Measurements from ENCODE around the gene ENTR1.
"Not testable (repeated sequence)": the region's sequence is repeated elsewhere in the genome, so short reads cannot be mapped to it uniquely, and the experiment has no call there.

ENTR1 gene

DNA sequence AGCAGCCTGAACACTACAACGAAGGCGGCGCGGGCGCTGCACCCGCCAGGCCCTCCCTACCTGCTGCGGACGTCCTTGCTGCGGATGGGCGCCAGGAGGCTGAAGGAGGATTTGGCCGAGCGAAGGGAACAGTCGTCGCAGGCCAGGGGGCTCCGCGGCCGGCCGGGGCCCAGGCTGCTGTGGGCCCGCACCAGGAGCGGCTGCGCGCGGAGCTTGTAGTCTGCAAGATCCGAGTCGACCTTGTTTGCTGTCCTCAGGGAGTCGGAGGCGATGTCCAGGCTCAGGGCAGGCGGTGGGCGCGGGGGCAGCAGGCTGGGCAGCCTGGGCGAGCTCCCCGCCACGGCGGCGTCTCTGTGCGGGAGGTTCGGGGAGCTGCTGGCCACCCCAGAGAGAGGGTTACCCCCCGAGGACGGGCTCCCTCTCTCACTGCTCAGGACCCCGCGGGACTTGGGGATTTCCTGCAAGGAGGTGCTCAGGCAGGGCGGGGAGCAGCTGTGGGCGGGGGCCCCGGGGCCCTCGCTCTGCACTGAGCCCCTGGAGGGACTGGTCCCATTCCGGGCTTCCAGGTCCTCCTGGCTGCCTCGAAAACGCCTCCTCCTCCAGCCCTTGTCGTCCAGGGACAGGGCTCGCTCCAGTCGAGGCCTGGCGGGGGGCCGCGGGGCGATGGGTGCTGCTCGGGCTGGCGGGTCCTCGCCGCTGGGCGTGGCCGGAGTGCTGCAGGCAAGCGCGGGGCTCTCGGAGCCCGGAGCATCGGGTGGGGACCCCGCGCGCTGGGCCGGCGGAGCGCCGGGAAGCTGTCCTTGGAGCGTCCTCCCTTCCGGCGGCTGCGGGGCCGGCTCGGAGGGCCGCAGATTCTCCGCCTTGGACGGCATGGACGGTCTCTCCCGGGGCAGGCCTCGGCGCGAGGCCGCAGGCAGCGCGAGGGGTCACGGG, 28.4 kb upstream of the ENTR1 start:
- DNase-seq (ENCODE audit: low spot score), result peak; percentile 75

- DNase-seq (ENCODE audit: low spot score), result no peak
Measured at GRCh38 chr9:136437839-136438547, 27.6 kb upstream of the ENTR1 start.

DNA sequence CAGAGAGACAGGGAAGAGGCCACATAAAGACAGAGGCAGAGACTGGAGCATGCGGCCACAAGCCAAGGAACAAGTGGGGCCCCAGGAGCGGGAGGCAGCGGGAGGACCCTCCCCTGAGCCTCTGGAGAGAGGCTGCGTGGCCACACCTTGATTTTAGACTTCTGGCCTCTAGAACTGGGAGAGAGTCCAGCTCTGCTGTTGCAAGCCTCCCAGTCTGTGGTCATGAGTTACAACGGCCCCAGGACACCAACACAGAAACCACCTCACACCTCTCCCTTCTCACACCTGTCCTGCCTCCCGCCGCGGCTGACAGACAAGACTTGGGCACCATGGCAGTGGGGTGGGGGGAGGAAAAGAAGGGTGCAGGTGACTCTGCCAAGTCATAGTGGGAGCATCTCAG, 27.0 kb upstream of the ENTR1 start:
- no peak for DNase-seq (ENCODE audit: low spot score)

- DNase-seq (ENCODE audit: low spot score), result no peak
Measured at GRCh38 chr9:136436055-136436634, 25.7 kb upstream of the ENTR1 start.

- DNase-seq (ENCODE audit: low spot score), result no peak
Measured at GRCh38 chr9:136434580-136435169, 24.3 kb upstream of the ENTR1 start.

DNA sequence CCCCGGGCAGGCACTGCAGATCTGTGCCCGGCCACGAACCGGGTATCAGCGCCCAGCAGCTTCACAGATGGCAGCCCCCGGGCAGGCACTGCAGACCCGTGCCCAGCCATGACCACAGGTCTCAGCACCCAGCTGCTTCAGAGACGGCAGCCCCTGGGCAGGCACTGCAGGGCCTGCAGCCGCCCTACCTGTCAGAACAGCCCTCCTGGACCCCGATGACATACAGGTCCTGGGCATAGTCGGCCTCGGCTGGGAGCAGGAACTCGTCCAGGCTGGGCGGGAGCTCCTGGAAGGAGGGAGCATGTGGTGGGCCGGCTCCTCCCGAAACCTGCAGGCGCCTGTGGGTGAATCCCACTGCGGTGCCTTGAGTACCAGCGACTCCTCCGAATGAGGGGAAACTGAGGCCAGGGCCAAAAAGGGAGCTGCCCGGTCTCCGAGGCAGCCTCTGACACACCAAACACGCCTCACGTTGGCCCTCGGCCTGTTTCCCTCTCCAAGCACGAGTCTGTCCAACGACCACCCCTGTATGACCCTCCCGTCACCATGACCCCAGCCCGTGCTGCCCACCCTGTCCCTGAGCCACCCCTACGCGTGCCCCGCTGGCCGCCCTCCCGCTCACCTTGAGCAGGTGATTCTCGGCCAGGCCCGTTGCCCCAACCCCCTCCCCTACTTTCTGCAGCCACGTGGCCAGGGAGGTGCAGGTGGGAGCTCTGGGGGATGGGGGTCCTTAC, 23.6 kb upstream of the ENTR1 start:
- no peak for DNase-seq (ENCODE audit: low spot score)

GRCh38 chr9:136433043-136433715, 22.8 kb upstream of the ENTR1 start:
- peak; percentile 16 for DNase-seq (ENCODE audit: low spot score)

- DNase-seq (ENCODE audit: low spot score), result peak; percentile 7
Measured at GRCh38 chr9:136432591-136432990, 22.2 kb upstream of the ENTR1 start.

- no peak for DNase-seq (ENCODE audit: low spot score)
Measured at GRCh38 chr9:136431782-136432350, 21.5 kb upstream of the ENTR1 start.

DNA sequence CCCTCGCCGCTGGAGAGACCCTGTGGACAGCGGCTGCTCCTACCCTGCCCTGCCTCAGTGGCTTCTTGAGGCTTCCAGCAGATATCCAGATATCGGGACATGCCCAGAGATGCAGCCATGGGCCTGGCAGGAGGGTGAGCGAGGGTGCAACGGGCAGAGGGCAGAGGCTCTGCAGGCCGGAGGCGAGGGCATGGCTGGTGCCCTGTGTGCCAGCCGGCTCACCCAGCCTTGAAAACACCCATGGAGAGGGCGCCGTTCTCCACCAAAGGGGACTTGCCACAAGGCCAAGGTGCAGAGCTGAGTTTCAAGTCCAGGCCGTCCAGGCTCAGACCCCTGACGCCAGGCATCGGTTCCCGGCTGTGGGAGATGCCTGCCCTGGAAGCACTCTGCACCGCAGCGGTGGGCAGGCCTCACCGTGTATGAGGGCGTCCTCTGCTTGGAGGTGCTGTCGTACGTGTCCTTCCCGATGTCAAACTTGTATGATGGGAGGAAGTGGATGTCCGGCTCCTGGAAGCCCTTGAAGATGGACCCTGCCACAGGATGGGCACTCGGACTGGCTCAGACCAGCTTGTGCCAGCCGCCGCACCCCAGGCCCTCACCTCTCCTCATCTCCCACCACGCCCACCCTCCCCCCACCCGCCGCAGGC, 20.3 kb upstream of the ENTR1 start:
- DNase-seq (ENCODE audit: low spot score), result no peak

DNA sequence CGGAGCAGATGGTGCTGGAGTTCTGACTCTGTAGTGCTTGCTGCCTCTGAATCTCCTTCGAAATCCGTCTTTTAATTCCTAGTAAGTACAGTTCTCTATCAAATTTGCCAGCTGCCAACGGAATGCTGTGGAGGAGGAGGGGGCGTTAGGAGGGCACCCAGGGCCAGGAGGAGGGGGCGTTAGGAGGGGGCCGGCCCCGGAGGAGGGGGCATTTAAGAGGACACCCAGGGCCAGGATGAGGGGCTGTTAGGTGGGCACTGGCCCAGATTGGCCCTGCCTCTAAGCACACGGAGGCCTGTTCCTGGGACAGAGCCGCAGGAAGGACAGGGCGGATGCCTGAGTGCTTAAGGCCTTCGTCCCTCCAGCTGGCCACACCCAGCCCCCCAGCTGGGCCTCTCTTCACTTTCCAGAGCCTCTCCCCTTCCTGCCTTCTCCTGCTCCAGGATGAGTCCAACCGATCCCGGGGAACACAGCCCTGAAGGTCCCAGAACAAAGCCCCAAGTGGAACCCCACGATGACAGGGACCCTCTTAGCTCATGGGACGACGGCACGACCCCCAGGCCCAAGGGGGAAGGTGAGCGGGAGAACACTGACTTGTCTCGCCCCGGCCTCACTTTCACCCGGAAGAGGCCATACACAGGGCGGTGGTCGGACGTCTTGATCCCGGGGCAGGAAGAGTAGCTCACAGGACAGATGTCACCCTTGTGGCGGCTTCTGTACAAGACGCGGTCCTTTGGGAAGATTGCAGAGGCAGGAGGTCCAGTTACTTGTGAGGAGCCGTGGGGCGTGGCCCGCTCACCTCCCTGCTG, 19.5 kb upstream of the ENTR1 start:
- DNase-seq (ENCODE audit: low spot score), result no peak

- no peak for DNase-seq (ENCODE audit: low spot score)
Measured at GRCh38 chr9:136429075-136429628, 18.7 kb upstream of the ENTR1 start.

- DNase-seq (ENCODE audit: low spot score), result no peak
Measured at GRCh38 chr9:136426787-136427186, 16.4 kb upstream of the ENTR1 start.

GRCh38 chr9:136425367-136425766, 15.0 kb upstream of the ENTR1 start:
- DNase-seq (ENCODE audit: low spot score), result not testable (repeated sequence)

GRCh38 chr9:136424750-136425362, 14.4 kb upstream of the ENTR1 start:
- DNase-seq (ENCODE audit: low spot score), result no peak

DNA sequence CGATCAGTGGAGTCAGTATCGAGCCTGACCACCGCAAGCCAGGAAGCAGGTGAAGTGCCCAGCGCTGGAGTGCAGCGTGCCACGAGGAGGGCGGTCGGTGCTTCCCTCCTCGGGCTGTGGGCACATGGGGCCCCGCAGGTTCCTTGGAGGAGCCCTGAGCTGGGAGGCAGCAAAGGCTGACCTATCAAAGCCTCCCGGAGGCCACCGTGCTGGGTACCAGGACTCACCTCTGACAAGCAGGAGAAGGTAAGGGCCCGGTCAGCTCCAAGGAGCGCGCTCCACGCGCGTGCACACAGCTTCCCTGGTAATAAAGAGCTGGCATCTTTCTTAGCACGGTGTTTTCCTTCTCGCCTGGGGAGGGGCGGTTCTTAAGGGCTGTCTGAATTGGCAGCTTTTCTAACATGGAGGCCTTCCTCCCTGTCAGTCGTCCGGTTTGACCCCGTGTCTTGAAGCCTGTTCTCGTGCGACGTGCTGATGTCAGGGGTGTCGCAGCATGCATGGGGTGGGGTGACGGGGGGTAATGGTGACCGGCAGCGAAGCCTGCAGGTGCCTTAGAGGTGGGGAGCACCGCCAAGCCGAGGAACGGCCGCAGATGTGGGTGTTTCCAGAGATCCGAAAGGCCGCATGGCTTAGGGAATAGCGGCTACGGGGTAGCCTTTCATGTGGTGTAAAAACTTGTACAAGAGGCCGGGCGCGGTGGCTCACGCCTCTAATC, 13.2 kb upstream of the ENTR1 start:
- DNase-seq (ENCODE audit: low spot score), result no peak

GRCh38 chr9:136422876-136423275, 12.5 kb upstream of the ENTR1 start:
- no peak for DNase-seq (ENCODE audit: low spot score)

DNA sequence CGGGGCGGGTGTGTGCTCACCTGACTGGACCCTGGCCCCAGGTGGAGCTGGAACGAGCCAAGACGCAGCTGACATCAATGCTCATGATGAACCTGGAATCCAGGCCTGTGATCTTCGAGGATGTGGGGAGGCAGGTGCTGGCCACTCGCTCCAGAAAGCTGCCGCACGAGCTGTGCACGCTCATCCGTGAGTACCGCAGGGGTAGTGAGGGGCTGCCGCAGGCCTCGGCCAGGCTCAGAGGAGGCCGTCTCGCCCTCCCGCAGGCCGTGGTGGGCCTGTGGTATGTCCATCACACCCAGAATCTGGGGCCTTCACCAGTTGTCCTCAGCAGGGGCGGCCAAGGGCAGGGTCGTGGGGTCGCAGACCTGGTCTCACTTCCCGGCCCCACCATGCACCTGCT, 11.4 kb upstream of the ENTR1 start:
- DNase-seq (ENCODE audit: low spot score), result no peak
